ENCODE measurements around the gene ATXN3.

- TF ChIP-seq CTCF (IDR thresholded peaks at IDR 0.05) (no peak), RAD21 (conservative IDR thresholded peaks at IDR 0.05 in 1 of 2, IDR thresholded peaks at IDR 0.05 in 1 of 2) (no peak), E2F6 (IDR thresholded peaks at IDR 0.05; ENCODE audit: borderline replicate concordance, low read depth) (no peak), POLR2A (IDR thresholded peaks at IDR 0.05; ENCODE audit: low read length) (no peak), EP300 (IDR thresholded peaks at IDR 0.05) (no peak), SMC3 (IDR thresholded peaks at IDR 0.05) (no peak), BCL3 (IDR thresholded peaks at IDR 0.05) (no peak), ESRRA (IDR thresholded peaks at IDR 0.05; ENCODE audit: borderline replicate concordance, low read length) (no peak), HEYL (CRISPR knock-in tag; IDR thresholded peaks at IDR 0.05) (no peak), REST (IDR thresholded peaks at IDR 0.05) (no peak), TP53 (CRISPR knock-in tag; IDR thresholded peaks at IDR 0.05) (no peak)
Measured at GRCh38 chr14:92033433-92033832, 72.9 kb downstream of the ATXN3 start.

All from A549 (cell line).